GM21447 (cell line): ENCODE results near the gene EFHD1.

ENCODE experiments used
- ATAC-seq: cut with Tn5 transposase; IDR thresholded peaks from one replicate; pipeline ENCODE4 v1.9.1; 2021; ENCODE audit not compliant: unreplicated experiment

EFHD1 gene

GRCh38 chr2:232633413-232634205 is at the start of gene EFHD1:
EFHD1 (plus strand) TSS chr2:232633604; CDS start chr2:232633705, 101 bp downstream.
- ATAC-seq, result no peak

- no peak for ATAC-seq
Observed at GRCh38 chr2:232584238-232584637, 49.2 kb upstream of the EFHD1 start.

- ATAC-seq, result no peak
Observed at GRCh38 chr2:232586943-232587505, 46.4 kb upstream of the EFHD1 start.

- no peak for ATAC-seq
Observed at GRCh38 chr2:232587512-232587911, 45.9 kb upstream of the EFHD1 start.

- ATAC-seq, result no peak
Observed at GRCh38 chr2:232588031-232588430, 45.4 kb upstream of the EFHD1 start.

- ATAC-seq, result no peak
Observed at GRCh38 chr2:232588680-232589585, 44.5 kb upstream of the EFHD1 start.

- no peak for ATAC-seq
Observed at GRCh38 chr2:232592772-232593395, 40.5 kb upstream of the EFHD1 start.

GRCh38 chr2:232593982-232594381 is 39.4 kb upstream of the EFHD1 start:
- ATAC-seq, result no peak

GRCh38 chr2:232597362-232598079 is 35.9 kb upstream of the EFHD1 start:
- no peak for ATAC-seq

- ATAC-seq, result no peak
Observed at GRCh38 chr2:232598293-232598692, 35.1 kb upstream of the EFHD1 start.

- no peak for ATAC-seq
Observed at GRCh38 chr2:232600053-232600773, 33.2 kb upstream of the EFHD1 start.

GRCh38 chr2:232603283-232603682 is 30.1 kb upstream of the EFHD1 start:
- no peak for ATAC-seq

- ATAC-seq, result no peak
Observed at GRCh38 chr2:232604535-232604934, 28.9 kb upstream of the EFHD1 start.

GRCh38 chr2:232607011-232607410 is 26.4 kb upstream of the EFHD1 start:
- ATAC-seq, result no peak

GRCh38 chr2:232609607-232610006 is 23.8 kb upstream of the EFHD1 start:
- ATAC-seq, result no peak

GRCh38 chr2:232610081-232610480 is 23.3 kb upstream of the EFHD1 start:
- no peak for ATAC-seq

GRCh38 chr2:232611061-232611460 is 22.3 kb upstream of the EFHD1 start:
- ATAC-seq, result no peak

GRCh38 chr2:232611559-232612218 is 21.7 kb upstream of the EFHD1 start:
- no peak for ATAC-seq

GRCh38 chr2:232613538-232614134 is 19.8 kb upstream of the EFHD1 start:
- ATAC-seq, result no peak
